A172 (cell line): Measurements from ENCODE around the gene PSMD9. TPM values are rescaled to one million over a fixed set of nuclear protein-coding genes. Genes with fewer than 3 reads are reported as not detected.
"Not testable (repeated sequence)": the region's sequence is repeated elsewhere in the genome, so short reads cannot be mapped to it uniquely, and the experiment has no call there.

Experiments
- DNase-seq: peaks from one replicate; pipeline ENCODE4 v3.0.0-alpha.2; 2015; ENCODE audit warnings: low spot score
- total RNA-seq: library from RNA; depleted of rRNA; stranded (reverse); fragments of >200 nt; shearing (Covaris generic); gene quantifications from 2 replicates; pipeline ENCODE4 v1.2.3, GENCODE V29; 2014

The PSMD9 gene
- total RNA-seq, 1 experiment from 2014 or later = 143 TPM

DNA sequence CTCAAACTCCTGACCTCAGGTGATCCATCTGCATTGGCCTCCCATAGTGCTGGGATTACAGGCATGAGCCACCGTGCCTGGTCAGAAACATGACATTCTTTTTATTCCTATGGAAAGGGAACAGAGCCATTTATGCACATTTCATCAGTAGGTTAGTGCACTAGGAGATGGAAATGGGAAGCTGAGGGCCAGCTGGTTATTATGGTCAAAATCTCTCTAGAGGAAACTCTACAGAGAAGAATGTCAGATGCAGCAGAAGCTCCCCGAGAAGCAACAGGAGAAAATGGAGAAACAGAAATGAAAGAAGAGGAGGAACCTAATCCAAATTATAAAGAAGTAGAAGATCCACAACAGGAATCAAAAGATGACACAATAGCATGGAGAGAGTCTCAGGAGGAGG lies 32.5 kb downstream of the PSMD9 start:
- DNase-seq = no peak

DNA sequence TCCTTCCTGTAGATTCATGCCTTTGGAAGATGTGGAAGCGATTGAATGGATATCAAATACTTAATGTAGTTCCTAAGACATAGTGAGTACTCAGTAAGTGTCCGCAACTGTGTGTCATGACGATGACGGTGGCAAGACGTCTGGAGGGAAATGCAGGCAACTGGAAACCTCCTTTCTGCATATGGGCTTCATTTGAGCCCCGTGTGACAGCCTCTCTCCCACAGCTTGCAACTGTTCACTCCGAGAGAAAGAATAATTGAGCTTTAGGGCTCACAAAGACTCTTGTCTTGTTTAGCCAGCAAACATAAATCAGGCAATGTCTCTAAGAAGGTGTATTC lies 36.7 kb downstream of the PSMD9 start:
- peak; percentile 73 for DNase-seq

DNA sequence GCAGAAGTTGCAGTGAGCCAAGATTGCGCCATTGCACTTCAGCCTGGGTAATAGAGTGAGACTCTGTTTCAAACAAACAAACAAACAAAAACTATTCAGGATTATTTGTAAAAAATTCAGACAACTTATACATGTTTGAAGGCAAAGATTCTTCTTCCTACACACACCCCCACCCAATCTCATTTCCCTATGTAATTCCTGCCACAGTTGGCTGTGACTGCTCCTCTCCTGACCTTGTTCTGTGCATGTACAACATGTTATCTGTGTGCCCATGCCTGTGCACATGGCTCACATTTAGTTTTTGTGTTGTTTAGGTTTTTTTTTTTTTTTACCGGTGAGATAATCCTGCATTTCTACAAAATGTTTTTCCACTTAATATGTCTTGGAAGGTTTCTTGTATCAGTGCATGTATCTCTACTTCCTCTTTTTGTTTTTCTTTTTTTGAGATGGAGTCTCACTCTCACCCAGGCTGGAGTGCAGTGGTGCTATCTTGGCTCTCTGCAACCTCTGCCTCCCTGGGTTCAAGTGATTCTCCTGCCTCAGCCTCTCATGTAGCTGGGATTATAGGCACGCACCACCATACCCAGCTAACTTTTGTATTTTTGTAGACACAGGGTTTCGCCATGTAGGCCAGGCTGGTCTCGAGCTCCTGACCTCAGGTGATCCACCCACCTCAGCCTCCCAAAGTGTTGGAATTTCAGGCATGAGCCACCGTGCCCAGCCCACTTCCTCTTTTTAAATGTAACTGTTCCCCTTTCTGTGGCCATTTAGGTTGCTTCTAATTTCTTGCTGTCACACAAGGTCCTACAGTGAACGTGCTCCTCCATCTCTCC lies 38.5 kb downstream of the PSMD9 start:
- peak; percentile 8 for DNase-seq

DNA sequence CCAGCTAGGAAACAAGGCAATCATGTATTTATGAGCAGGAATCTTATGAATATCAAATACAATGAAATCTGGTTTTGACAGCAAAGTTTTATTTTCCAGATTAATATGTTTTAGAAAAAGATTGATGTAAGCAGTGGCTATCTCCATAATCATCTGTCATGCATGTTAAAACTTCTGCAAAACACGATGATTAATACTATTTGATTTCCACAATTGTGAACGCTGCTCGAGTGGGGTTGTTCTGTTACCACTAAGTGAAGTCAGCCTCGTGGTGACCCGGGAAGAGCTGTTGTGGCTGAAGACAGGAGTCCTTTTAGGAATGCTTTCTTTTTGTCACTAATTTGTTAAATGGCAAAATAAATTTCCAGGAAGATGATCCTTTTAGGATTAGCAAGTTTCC lies 39.2 kb downstream of the PSMD9 start:
- DNase-seq = no peak

DNA sequence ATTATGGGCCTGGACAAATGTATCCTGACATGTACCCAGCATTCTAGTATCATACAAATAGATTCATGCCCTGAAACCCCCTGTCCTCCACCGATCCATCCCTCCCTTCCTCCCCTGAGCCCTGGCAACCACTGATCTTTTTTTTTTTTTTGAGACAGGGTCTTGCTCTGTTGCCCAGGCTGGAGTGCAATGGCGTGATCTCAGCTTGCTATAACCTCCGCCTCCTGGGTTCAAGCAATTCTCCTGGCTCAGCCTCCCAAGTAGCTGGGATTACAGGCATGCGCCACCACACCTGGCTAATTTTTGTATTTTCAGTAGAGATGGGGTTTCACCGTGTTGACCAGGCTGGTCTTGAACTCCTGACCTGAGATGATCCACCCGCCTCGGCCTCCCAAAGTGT lies 41.0 kb downstream of the PSMD9 start:
- DNase-seq = not testable (repeated sequence)

DNA sequence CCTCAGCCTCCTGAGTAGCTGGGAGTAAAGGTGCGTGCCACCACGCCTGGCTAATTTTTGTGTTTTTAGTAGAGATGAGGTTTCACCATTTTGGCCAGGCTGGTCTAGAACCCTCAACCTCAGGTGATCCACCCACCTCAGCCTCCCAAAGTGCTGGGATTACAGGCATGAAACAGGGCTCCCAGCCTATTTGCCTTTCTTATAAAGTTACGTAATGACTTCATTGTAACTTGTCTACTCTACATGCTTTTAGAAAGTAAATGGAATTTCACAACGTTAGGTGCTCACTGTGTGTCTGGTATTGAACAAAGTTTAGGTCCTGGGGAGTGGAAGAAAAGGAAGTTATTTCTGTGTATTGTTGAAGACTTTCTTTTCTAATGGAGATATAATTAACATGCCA lies 42.3 kb downstream of the PSMD9 start:
- DNase-seq = no peak

DNA sequence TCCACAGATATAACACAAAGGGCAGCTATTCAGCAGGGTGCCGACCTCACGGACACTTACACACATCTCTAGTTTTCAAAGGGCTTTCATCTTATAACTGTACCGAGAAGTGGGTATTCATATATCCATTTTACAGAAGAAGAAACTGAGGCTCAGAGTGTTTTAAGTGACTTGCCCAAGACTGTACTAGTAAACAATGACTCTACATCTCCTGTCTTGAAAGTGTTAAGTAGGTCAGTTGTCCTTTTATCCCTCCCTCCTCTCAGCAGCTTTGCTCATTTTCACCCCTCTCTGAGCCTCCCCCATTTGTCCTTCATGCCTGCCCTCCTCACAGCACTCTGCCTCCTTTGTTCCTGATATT lies 43.6 kb downstream of the PSMD9 start:
- no peak for DNase-seq

DNA sequence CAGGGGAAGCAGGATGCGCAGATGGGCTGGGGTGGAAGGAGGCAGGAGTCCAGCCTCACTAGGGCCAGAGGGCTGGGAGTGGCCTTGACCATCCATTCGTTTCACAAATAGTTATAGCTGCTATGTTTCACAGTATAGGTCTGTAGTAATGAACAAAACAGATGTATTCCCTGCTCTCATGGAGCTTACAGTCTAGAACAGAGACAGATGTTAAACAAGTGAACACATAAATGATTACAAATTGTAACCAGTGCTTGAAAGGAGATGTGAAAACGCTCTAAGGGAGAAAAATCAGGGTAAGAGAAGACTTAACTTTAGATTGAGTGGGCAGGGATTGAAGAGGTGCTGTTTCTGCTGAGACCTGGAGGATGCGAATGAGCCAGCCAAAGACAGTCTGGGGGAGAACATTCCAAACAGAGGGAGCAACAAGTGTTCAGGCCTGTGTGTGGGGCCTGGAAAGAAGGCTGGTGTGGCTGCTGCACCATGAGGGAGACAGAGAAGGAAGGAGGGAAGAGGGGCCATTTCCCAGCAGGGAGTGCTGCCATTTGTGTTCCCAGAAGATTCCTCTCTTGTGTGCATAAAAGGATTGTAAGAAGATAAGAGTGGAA lies 44.4 kb downstream of the PSMD9 start:
- DNase-seq = no peak

DNA sequence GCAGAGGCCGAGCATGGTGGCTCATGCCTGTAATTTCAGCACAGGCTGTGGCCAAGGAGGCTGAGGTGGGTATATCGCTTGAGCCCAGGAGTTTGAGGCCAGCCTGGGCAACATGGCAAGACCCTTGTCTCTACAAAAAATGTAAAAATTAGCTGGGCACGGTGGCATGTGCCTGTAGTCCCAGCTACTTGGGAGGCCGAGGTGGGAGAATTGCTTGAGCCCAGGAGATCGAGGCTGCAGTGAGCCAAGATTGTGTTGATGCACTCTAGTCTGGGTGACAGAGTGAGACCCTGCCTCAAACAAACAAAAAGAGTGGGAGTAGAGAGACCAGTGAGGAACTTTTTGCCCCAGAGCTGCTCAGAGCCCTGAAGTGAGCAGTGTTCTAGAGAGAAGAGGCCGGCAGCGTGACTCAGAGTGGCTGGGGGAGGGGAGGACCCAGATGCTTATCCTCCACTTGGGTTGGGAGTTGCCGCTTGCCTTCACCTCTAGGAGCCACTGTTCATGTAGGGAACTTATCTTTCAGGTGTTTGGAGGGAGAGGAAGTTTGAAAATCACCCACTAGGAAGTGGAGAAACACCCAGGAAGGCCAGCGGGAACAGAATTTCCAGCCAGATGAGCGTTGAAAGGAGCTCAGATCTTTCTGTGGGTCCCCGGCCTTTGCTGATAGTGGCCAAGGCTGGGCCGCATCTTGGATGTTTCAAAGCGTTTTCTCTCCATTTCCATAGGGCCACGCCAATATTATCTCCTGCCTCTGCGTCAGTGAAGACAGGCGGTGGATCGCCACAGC lies 45.1 kb downstream of the PSMD9 start:
- DNase-seq = peak; percentile 54

DNA sequence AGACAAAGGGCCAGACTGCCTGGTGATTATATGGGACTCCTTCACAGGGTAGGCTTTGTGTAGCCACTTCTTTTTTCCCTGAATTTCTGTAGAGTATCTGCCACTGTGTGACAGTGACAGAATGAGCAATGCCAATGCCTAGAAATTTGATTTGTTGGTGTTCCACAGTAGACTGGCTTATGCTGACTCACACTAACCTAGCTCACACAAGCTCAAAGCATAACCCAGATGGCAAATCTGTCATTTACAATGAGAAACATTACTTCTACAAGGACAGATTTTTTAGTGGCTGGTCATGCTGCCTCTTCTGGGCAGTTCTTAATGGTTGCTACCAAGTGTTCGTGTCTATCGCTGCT lies 45.7 kb downstream of the PSMD9 start:
- DNase-seq = peak; percentile 8

DNA sequence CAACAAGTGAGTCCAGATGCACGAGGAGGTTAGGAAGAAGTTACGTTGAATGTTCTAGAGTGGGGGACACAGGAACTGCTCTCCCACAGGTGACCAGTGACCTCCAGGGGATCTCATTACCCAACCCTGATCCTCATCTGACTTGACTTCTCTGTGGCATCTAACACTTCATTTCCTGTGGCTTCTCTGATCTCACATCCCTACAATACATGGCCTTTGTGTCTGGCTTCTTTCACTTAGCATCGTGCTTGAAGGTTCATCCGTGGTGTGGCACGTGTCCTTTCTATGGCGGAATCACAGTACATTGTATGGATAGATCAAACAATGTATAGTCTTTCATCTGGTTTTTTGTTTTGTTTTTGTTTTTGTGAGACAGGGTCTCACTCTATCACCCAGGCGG lies 49.1 kb downstream of the PSMD9 start:
- no peak for DNase-seq

DNA sequence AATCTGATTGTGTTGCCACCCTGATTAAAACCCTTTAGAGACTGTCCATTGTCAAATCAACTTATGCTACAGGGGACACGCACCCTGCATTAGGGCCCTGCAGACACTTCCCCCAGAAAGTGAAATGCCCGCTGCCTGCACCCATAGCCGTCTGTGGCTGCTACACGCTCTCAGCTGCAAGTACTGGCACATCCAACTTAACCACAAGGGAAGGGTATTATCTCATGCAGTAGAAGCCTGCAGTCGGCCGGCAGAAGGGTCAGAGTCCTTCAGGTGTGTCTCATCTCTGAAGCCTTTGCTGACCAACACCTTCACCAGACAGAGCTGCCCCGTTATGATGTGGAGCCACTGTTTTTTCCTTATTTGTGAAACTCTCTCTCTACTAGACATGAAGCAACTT lies 50.6 kb downstream of the PSMD9 start:
- DNase-seq = no peak

DNA sequence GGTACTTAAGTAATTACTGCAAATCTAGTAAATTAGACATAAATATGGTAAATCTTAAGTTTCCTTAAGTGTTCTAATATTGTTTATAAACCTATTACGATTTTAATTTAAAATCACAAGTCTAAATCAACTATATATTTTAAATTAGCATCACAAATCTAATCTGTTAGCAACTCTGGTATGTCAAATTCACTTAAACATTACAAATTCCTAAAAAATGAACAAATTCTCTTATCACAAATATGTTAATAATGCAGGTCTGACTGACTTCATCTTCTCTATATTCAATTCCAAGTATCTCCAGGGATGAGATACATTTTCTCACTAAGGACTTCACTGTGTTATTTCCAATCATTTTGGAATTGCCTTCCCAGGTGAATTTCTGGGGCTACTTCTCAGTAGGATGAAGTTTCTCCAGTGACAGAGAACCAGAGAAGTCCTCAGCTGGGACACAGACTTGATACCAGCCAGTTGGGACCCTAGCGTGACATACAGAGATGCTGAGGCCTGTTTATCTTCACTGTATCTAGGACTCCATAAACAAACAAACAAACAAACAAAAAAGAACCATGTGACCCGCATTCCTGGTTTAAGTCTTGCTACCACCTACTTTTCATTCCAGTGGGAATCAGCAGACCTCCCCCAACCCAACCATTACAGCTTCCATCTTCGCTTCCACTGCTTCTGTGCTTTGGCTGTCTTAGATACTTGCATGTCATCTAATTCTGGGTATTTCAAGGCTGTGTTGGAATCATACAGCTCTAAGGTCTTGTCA lies 51.6 kb downstream of the PSMD9 start:
- DNase-seq = no peak

DNA sequence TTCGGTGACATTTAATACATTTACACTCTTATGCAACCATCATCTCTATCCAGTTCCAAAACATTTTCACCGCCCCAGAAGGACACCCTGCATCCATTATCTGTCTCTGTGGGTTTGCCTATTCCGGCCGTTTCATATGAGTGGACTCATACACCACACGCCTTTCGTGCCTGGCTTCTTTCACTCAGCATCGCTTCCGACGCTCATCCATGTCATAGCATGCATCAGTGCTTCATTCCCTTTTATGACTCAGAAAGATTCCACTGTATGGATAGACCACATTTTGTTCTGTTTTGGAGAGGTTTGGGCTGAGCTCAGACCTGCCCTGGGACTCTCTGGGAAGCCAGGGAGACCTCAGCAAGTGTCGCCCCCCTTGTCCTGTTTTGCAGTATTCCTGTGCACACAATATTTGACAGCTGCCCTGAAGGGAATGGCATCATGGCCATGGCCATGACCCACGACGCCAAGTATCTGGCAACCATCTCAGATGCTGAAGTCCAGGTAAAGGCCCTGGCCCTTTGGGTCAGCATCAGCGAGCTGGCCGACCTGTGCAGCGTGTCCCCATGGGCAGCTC lies 53.6 kb downstream of the PSMD9 start:
- no peak for DNase-seq

DNA sequence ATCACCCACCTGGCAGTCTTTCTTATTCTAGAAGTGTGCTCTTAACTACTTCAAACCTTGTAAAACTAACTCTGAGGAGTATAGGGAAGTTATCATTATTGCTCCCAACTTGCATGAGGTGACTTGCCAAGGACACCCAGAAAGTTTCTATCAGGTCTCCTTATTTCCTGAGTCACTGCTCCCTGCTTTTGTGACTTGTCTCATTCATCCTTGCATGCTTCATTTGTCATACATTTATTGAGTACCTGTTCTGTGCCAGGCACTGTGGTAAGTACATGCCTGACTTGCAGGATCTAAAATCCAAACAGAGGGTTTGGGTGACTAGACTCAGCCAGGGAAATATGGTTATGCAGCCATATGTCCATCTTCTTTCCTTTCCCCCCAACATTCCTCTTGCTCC lies 55.3 kb downstream of the PSMD9 start:
- DNase-seq = no peak

DNA sequence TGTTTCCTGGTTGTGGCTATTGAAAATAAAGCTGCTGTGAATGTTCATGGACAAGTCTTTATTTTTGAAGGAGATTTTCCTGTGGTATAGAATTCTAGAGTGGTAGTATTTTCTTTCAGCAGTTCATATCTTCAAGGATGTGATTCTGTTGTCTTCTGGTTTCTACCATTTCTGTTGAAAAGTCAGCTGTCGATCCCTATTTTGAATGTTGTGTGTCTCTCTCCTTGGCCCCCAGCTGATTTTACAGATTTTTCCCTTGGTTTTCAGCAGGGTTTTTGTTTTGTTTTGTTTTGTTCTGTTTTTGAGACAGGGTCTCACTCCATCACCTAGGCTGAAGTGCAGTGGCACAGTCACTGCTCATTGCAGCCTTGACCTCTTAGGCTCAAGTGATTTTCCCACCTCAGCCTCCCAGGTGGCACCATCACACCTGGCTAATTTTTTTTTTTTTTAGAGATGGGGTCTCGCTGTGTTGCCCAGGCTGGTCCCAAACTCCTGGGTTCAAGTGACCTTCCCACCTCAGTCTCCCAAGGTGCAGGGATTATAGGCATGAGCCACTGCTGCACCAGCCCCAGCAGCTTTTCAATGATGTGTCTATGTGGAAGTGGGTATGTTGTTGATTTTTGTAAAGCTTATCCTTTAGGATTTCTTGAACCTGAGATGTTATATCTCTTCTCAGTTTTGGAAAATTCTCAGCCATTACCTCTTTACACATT lies 57.9 kb downstream of the PSMD9 start:
- DNase-seq = no peak

DNA sequence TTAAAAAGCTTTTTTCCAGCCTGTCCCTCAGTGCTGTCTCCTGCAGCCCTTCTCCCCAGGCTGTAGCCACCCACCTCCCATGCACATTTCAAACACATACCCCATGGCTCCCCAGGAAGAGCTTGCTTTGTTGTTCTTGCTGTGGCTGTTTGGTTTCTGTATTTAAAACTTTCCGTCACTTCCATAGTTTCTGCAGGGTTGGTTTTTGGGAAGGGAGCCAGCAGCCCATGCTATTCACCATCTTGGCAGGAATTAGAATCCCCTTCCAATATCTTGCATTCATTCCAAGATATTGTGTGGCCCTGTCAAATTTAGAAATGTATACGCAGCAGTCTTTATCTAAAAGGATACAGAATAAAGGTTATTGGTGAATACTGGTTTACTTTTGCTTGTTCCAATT lies 59.4 kb downstream of the PSMD9 start:
- DNase-seq = no peak

DNA sequence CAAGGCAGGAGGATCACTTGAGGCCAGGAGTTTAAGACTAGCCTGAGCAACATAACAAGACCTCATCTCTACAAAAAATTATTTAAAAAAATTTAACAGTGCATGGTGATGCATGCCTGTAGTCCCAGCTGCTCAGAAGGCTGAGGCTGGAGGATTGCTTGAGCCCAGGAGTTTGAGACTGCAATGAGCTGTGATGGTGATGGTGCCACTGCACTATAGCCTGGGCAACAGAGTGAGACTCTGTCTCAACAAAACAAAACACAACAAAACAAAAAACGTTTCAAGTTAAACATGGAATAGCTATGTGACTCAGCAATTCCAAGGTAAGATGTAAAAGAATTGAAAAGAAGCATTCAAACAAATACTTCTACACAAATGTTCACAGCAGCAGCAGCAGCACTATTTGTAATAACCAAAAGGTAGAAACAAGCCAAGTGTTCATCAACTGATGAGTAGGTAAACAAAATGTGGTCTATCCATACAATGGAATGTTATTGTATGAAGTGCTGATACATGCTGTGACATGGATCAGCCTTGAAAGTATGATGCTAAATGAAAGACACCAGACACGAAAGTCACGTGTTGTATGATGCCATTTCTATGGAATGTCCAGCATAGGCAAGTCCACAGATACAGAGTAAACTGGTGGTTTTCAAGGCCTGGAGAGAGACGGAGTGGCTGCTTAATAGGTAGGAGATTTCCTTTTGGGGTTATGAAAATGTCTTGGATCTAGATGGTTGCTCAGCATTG lies 61.2 kb downstream of the PSMD9 start:
- peak; percentile 63 for DNase-seq

DNA sequence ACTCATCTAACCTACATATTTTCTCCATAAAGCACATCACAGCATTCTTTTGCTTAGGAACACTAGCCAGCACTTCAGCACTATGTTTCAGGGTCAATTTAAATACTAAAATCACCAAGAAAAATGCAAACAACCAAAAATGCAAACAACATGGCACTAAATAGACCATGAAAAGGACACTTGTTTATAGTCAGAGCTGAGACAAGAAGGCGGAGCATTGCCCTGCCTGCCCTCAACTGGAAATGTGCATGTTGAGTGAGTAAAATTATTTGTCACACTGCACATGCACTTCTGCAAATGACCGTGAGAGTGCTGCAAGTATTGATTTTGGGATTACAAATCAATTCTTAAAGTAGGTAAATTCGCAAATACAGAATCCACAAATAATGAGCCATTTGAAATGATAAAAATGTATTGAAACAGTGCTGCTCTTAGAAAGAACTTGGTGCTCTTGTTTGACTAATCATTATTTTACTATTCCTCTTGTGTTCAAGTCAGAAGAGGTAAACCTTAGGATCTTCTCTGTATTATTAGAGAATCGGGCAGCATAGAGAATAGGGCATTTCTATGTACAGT lies 64.6 kb downstream of the PSMD9 start:
- no peak for DNase-seq

DNA sequence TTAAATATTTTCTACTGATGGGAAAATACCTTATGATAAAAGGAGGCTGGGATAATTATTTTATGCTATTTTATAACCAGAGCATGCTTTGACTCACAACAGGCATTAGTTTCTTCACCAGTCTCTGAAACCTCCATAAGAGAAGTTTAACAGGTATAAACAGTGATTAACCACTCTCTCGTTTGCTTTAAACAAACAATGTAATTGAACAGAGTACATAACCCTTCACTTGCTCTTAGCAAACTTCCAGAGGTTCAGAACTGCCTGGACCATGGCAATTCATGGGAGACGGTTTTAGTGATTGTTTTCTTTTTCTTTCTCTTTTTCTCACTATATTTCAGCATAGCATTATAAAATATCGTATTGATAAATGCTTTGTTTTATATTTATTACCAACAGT lies 65.1 kb downstream of the PSMD9 start:
- no peak for DNase-seq
